HG03060 (cell line): ENCODE data around the gene PNPLA2.

Source experiments
- ATAC-seq: cut with Tn5 transposase; IDR thresholded peaks from one replicate; pipeline ENCODE4 v1.9.1; 2021; ENCODE audit warnings: low read depth, moderate number of reproducible peaks; ENCODE audit not compliant: unreplicated experiment

PNPLA2 gene

DNA sequence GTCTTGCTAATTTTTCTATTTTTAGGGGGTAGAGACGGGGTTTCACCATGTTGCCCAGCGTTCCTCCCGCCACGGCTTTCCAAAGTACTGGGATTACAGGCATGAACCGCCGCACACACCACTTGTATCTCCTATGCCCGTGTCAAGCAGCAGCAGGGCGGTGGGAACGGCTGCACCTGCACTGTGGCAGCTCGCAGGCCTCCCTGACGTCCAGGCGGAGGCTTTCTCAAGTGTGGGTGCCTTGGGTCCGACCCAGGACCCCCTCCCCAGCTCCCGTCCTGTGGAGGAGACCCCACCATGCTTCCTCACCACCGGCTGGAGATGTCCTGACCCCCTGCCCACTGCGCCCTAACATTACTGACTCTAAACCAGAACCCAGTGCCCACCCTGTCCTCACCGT is 49.7 kb downstream of the PNPLA2 start:
- no peak for ATAC-seq

DNA sequence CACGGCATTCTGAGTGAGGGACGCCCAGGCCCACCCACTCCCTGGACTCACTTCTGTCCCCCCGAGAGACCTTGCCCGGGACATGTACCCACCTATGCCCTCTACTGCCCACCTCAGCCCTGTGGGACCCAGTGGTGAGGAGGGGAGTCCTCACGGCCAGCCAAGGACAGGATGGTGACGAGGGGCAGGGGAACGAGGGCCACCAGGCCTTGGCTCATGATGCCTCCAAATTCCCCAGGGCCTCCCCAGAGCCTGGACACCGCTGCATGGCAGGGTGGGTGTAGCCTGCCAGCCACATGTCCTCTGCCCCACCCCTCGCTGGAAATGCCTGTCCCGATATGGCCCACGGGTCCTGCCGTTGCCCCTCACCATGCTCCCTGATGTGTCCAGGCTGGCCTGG is 50.1 kb downstream of the PNPLA2 start:
- no peak for ATAC-seq

DNA sequence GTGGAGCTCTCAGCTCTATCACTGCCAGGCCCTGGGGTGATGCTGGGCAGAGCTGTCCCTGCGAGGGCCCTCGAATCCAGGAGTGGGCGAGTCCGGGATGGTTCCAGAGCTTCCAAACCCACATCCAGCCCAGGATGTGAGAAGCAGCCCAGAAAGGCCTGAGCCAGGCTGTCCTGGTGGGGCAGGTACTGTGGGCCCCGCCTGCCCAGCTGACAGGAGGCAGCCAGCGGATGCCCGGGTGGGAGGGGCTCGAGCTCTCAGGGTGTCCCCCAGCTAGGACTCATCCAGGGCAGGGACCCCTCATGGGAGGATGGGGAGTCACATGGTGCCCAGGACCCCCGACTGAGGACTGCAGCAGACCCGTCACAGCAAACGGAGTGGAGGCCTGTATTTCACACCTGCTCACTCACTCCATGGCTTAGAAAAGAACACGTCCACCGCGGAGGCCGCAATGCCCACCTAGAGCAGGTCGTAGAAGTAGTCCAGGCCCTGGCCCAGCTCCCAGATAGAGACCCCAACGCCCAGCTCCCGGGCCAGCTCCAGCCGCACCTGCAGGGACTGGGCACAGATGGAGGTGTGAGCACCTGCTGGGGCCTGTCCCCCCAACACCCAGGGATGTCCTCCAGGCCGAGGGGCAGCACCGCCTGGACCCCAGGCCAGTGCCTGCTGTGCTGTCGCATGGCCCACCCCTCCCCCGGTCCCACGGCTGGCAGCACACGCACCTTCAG is 50.8 kb downstream of the PNPLA2 start:
- ATAC-seq, result no peak

GRCh38 chr11:870127-870413 is 51.4 kb downstream of the PNPLA2 start:
- ATAC-seq, result no peak

GRCh38 chr11:870418-870817 is 51.7 kb downstream of the PNPLA2 start:
- no peak for ATAC-seq

DNA sequence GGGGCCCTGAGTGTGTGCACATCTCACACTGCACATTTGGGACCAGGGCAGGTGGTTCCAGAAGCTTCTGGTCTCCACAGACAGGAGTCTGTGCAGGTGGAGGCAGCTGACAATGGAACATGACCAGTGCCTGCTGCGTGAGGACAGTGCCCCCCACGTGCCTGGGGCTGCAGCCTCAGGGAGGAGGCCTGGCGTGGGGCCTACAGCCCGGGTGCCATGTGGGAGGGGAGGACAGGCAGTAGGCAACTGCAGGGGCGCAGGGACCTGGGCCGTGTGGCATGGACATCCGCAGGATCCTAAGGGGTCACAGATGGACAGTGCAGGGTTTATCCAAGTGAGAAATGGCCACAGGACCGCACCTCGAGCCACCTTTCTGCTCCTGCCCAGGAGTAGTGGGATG is 52.8 kb downstream of the PNPLA2 start:
- ATAC-seq, result no peak

GRCh38 chr11:872799-873198 is 54.1 kb downstream of the PNPLA2 start:
- ATAC-seq, result no peak

- no peak for ATAC-seq
Measured at GRCh38 chr11:873706-874105, 55.0 kb downstream of the PNPLA2 start.
